ENCODE results near the gene TOLLIP. TPM values are rescaled to one million over a fixed set of nuclear protein-coding genes. Genes with fewer than 3 reads are reported as not detected.
"Not testable (repeated sequence)": the region's sequence is repeated elsewhere in the genome, so short reads cannot be mapped to it uniquely, and the experiment has no call there.

TOLLIP gene
- total RNA-seq, 4 donors from 2014 or later: 43.7 to 77.3 (median 70.6) TPM

GRCh38 chr11:1251236-1251770 is 58.1 kb downstream of the TOLLIP start:
- DNase-seq: no peak
- Histone ChIP-seq H3K9me3 (no peaks in the 10 kb centered on the region), H3K4me1 (no peaks in the 10 kb centered on the region), H3K4me3 (no peak overlapping the region), H3K27ac (no peak overlapping the region), H3K36me3 (no peaks in the 10 kb centered on the region), H3K27me3 (no peaks in the 10 kb centered on the region)
- TF ChIP-seq CTCF (IDR thresholded peaks at IDR 0.05) (no peak), POLR2A (IDR thresholded peaks at IDR 0.05) (no peak)

GRCh38 chr11:1250411-1250810 is 59.0 kb downstream of the TOLLIP start:
- H3K4me1 ChIP-seq, H3K36me3 ChIP-seq, H3K9me3 ChIP-seq, H3K4me3 ChIP-seq, H3K27ac ChIP-seq, DNase-seq, H3K27me3 ChIP-seq: not testable (repeated sequence)

GRCh38 chr11:1248951-1249350 is 60.5 kb downstream of the TOLLIP start:
- not testable (repeated sequence) for H3K4me3 ChIP-seq, DNase-seq, H3K4me1 ChIP-seq, H3K36me3 ChIP-seq, H3K27me3 ChIP-seq, H3K27ac ChIP-seq, H3K9me3 ChIP-seq

GRCh38 chr11:1247026-1247425 is 62.4 kb downstream of the TOLLIP start:
- not testable (repeated sequence) for H3K9me3 ChIP-seq, H3K27ac ChIP-seq, DNase-seq, H3K4me1 ChIP-seq, H3K27me3 ChIP-seq, H3K36me3 ChIP-seq, H3K4me3 ChIP-seq

GRCh38 chr11:1246301-1246700 is 63.1 kb downstream of the TOLLIP start:
- H3K27ac ChIP-seq: not testable (repeated sequence)

GRCh38 chr11:1245717-1246116 is 63.7 kb downstream of the TOLLIP start:
- not testable (repeated sequence) for H3K27ac ChIP-seq, H3K9me3 ChIP-seq, H3K36me3 ChIP-seq, H3K27me3 ChIP-seq, H3K4me1 ChIP-seq, DNase-seq, H3K4me3 ChIP-seq

More at GRCh38 chr11:1246301-1246700, 63.1 kb downstream of the TOLLIP start:
- not testable (repeated sequence) for H3K4me1 ChIP-seq, DNase-seq, H3K9me3 ChIP-seq, H3K36me3 ChIP-seq, H3K27me3 ChIP-seq, H3K4me3 ChIP-seq

- DNase-seq, H3K4me3 ChIP-seq, H3K27ac ChIP-seq, H3K4me1 ChIP-seq, H3K9me3 ChIP-seq, H3K36me3 ChIP-seq, H3K27me3 ChIP-seq: not testable (repeated sequence)
Measured at GRCh38 chr11:1244557-1244956, 64.9 kb downstream of the TOLLIP start.

- DNase-seq, H3K4me3 ChIP-seq, H3K36me3 ChIP-seq, H3K27me3 ChIP-seq, H3K4me1 ChIP-seq, H3K27ac ChIP-seq, H3K9me3 ChIP-seq: not testable (repeated sequence)
Measured at GRCh38 chr11:1243521-1243920, 65.9 kb downstream of the TOLLIP start.

GRCh38 chr11:1242751-1243150 is 66.7 kb downstream of the TOLLIP start:
- not testable (repeated sequence) for H3K27me3 ChIP-seq

GRCh38 chr11:1242289-1242688 is 67.1 kb downstream of the TOLLIP start:
- no peak for DNase-seq
- Histone ChIP-seq H3K9me3 (no peaks in the 10 kb centered on the region), H3K4me3 (no peak overlapping the region), H3K27me3 (no peaks in the 10 kb centered on the region), H3K36me3 (no peaks in the 10 kb centered on the region), H3K4me1 (no peaks in the 10 kb centered on the region), H3K27ac (no peak overlapping the region)
- TF ChIP-seq POLR2A (IDR thresholded peaks at IDR 0.05): no peak
- no peak for TF ChIP-seq CTCF (IDR thresholded peaks at IDR 0.05)

More at GRCh38 chr11:1242751-1243150, 66.7 kb downstream of the TOLLIP start:
- H3K9me3 ChIP-seq, DNase-seq, H3K4me3 ChIP-seq, H3K4me1 ChIP-seq, H3K27ac ChIP-seq, H3K36me3 ChIP-seq: not testable (repeated sequence)

All from Peyer's patch (tissue), 4 donors.